ENCODE data around the gene KLF16. TPM values are rescaled to one million over a fixed set of nuclear protein-coding genes. Genes with fewer than 3 reads are reported as not detected.
A peak's percentile ranks its signal among the peaks of the same experiment; 100 is the strongest.

The KLF16 gene
- total and polyA plus RNA-seq, 9 of the 15 experiments (the other 6 are each of a cell fraction or from before 2014, with no cell fraction given), result 0.04 to 60.4 (median 6.8) TPM

DNA sequence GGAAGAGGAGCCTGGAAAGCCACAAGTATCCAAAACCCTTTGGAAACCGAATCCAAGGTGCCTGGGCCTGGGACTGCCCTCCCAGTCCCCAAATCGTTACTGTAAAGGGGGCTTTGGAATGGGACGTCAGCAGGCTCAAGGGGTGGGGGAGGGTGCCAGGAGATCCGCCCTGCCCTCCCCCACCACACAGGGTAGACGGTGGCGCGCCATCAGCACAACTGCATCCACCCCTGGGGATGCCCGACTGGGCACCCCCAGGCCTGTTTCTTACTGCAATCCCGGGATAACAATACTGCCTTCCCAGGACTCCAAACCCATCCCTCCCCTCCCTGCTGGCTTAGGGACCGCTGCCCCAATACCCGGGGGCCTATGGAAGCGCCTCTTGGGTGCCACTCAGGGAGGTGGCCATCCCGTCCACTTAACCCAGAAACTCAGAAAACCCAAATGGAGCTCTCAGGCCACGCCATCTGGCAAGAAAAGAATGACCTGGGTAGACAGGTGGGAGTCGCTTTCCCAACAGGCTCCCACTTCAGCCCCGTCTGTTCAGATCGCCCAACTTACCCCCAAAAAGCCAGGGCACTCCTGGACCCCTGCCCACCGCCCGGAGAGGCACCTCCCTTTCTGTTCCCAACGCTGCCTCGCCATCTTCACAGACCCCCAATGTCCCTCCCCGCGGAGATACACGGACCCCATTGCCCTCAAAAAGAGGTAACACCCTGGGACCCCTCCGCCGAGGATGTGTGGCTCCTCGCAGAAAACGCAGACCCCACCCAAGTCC lies 2.4 kb downstream of the KLF16 start:
- H3K79me2 ChIP-seq (ENCODE audit: control insufficient read depth, insufficient read depth, low read length), result peaks cover 78% of the 10 kb centered on the region
- ChIA-PET CTCF (ENCODE audit: low intra/inter-chr PET ratio) (no interaction called here), POLR2A (interaction anchor here (0.6 kb wide), 3 partner anchors 162 to 434 kb away, joined by 3 read pairs; no protein-coding TSS in a partner anchor)
- H3K9me1 ChIP-seq (ENCODE audit: control insufficient read depth, insufficient read depth, low read length), result peaks cover 5% of the 10 kb centered on the region
- H3K9ac ChIP-seq (ENCODE audit: insufficient read depth in 1 of 2, low read depth in 2 of 2, low read length in 2 of 2), result peak overlapping the region; percentile 84 to 97
- intact Hi-C loops (cut with micrococcal nuclease) (no loop called here), in situ Hi-C loops (cut with MboI) (no loop called here)
- FAIRE-seq, result no peak
- peak overlapping the region; percentile 85 for H3K27ac ChIP-seq (ENCODE audit: extremely low read depth, low read depth, low read length)
- peaks cover 28% of the 10 kb centered on the region for H4K20me1 ChIP-seq (replicated peaks; ENCODE audit: control insufficient read depth, insufficient read depth, low read length)
- H3K36me3 ChIP-seq (ENCODE audit: control insufficient read depth, insufficient read depth, low read length), result no peaks in the 10 kb centered on the region; the same call in 2 of the 3 replicates
- no peak for DNase-seq (ENCODE audit: extremely low read depth in 1 of 4, low spot score in 3 of 4)
- WGBS (ENCODE audit: insufficient coverage, low coverage, missing lambda C conversion rate), result 8% methylated on average over 27 of the region's 28 CpGs
- TF ChIP-seq, protein P1, sequence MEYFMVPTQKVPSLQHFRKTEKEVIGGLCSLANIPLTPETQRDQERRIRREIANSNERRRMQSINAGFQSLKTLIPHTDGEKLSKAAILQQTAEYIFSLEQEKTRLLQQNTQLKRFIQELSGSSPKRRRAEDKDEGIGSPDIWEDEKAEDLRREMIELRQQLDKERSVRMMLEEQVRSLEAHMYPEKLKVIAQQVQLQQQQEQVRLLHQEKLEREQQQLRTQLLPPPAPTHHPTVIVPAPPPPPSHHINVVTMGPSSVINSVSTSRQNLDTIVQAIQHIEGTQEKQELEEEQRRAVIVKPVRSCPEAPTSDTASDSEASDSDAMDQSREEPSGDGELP (CRISPR knock-in tag; IDR thresholded peaks at IDR 0.05; ENCODE audit: borderline replicate concordance), result peak; percentile 20; the same call in 1 of the 2 replicates
- TF ChIP-seq RBBP5 (IDR thresholded peaks at IDR 0.05; ENCODE audit: borderline replicate concordance, insufficient read depth, low read length, poor library complexity, severe bottlenecking), result peak; percentile 39
- TF ChIP-seq ESRRA (IDR thresholded peaks at IDR 0.05; ENCODE audit: borderline replicate concordance, low read depth), result no peak
- no peak for TF ChIP-seq E2F3 (CRISPR knock-in tag; IDR thresholded peaks at IDR 0.05)
- TF ChIP-seq RBFOX2 (IDR thresholded peaks at IDR 0.05; ENCODE audit: low read depth, low read length), result 0 out of 2 replicates have a peak, but pooled peaks have one; percentile 0
- no peak for TF ChIP-seq SUPT5H (IDR thresholded peaks at IDR 0.05)
- peak; percentile 2 for TF ChIP-seq KDM5B (IDR thresholded peaks at IDR 0.05; ENCODE audit: insufficient replicate concordance, low read depth, low read length)
- no peak for TF ChIP-seq KDM2B (CRISPR knock-in tag; IDR thresholded peaks at IDR 0.05)
- H3K4me3 ChIP-seq, result peak overlapping the region; percentile 95
- no peaks in the 10 kb centered on the region for H3K9me3 ChIP-seq (replicated peaks; ENCODE audit: control insufficient read depth, insufficient read depth, low read depth, low read length)
- peak overlapping the region; percentile 82 for H3K4me2 ChIP-seq (ENCODE audit: insufficient read depth, low read length)
- H3K4me1 ChIP-seq (replicated peaks in 1 of 2; ENCODE audit: control insufficient read depth in 2 of 2, insufficient read depth in 2 of 2, low read length in 2 of 2), result peaks cover 48 to 83% of the 10 kb centered on the region in 2 experiments
- no peaks in the 10 kb centered on the region for H3K27me3 ChIP-seq (ENCODE audit: control insufficient read depth in 2 of 2, insufficient read depth in 2 of 2, low read length in 2 of 2)
- no peak overlapping the region for H2AFZ ChIP-seq (ENCODE audit: low read depth, low read length)
- no TSS peak for BruUV-seq (replicated peaks)
- ATAC-seq, result no peak
